Activated T-helper 1 cell treated with anti-CD3 and anti-CD28 coated beads, Interleukin-2, amount 50 U/mL, for 16 hours (primary cell): ENCODE results near the gene SEPTIN5.

Experiments used
- DNase-seq, 2 donors: peaks; one replicate each; pipeline ENCODE4 v3.0.0-alpha.2; 2020; ENCODE audit warnings: low read depth in 1 of 2, low spot score in 1 of 2

Gene SEPTIN5

GRCh38 chr22:19705181-19705934 is 8.9 kb upstream of the SEPTIN5 start:
- DNase-seq, result no peak

GRCh38 chr22:19706661-19707151 is 7.6 kb upstream of the SEPTIN5 start:
- DNase-seq, result no peak

- DNase-seq, result no peak
Observed at GRCh38 chr22:19707347-19708290, 6.7 kb upstream of the SEPTIN5 start.

GRCh38 chr22:19708321-19709011 is 5.8 kb upstream of the SEPTIN5 start:
- no peak for DNase-seq

GRCh38 chr22:19709063-19709769 is 5.1 kb upstream of the SEPTIN5 start:
- DNase-seq, result no peak

- DNase-seq, result no peak
Observed at GRCh38 chr22:19710020-19710768, 4.1 kb upstream of the SEPTIN5 start.

GRCh38 chr22:19710769-19711106 is 3.6 kb upstream of the SEPTIN5 start:
- DNase-seq, result no peak

GRCh38 chr22:19713245-19713644 is 1.1 kb upstream of the SEPTIN5 start:
- no peak for DNase-seq

GRCh38 chr22:19713650-19714311 is 522 bp upstream of the SEPTIN5 start:
- no peak for DNase-seq

GRCh38 chr22:19715188-19715930 is 1.1 kb downstream of the SEPTIN5 start:
- DNase-seq, result no peak

- DNase-seq, result no peak
Observed at GRCh38 chr22:19716041-19716828, 1.9 kb downstream of the SEPTIN5 start.

GRCh38 chr22:19716829-19717105 is 2.5 kb downstream of the SEPTIN5 start:
- DNase-seq, result no peak

- DNase-seq, result no peak
Observed at GRCh38 chr22:19717181-19717580, 2.9 kb downstream of the SEPTIN5 start.

GRCh38 chr22:19717691-19718455 is 3.6 kb downstream of the SEPTIN5 start:
- DNase-seq, result peak; percentile 67 to 71

- DNase-seq, result no peak
Observed at GRCh38 chr22:19718456-19719049, 4.2 kb downstream of the SEPTIN5 start.

- DNase-seq, result no peak
Observed at GRCh38 chr22:19719050-19719482, 4.8 kb downstream of the SEPTIN5 start.

- no peak for DNase-seq
Observed at GRCh38 chr22:19719488-19720021, 5.3 kb downstream of the SEPTIN5 start.
